Right kidney (tissue), 1 donor: ENCODE results near the gene CLDN20.
"Not testable (repeated sequence)": the region's sequence is repeated elsewhere in the genome, so short reads cannot be mapped to it uniquely, and the experiment has no call there.

Experiments
- DNase-seq: peaks from one replicate; pipeline ENCODE4 v3.0.0-alpha.2; 2016

Gene CLDN20

GRCh38 chr6:155312950-155313349 lies 49.1 kb downstream of the CLDN20 start:
- not testable (repeated sequence) for DNase-seq

- no peak for DNase-seq
Observed at GRCh38 chr6:155313602-155314091, 49.8 kb downstream of the CLDN20 start.

- DNase-seq, result peak; percentile 84
Observed at GRCh38 chr6:155314092-155314772, 50.4 kb downstream of the CLDN20 start, which contains the start of gene TFB1M. Gene TFB1M (minus strand): TSS chr6:155314484. CDS start chr6:155314428, 56 bp downstream.

GRCh38 chr6:155314773-155315515 lies 51.1 kb downstream of the CLDN20 start:
- no peak for DNase-seq

GRCh38 chr6:155315516-155315871 lies 51.7 kb downstream of the CLDN20 start:
- DNase-seq, result no peak

GRCh38 chr6:155316419-155316818 lies 52.6 kb downstream of the CLDN20 start:
- DNase-seq, result no peak

- DNase-seq, result no peak
Observed at GRCh38 chr6:155317186-155317585, 53.4 kb downstream of the CLDN20 start.

- no peak for DNase-seq
Observed at GRCh38 chr6:155319902-155320301, 56.1 kb downstream of the CLDN20 start.

GRCh38 chr6:155324172-155324571 lies 60.4 kb downstream of the CLDN20 start:
- no peak for DNase-seq

GRCh38 chr6:155324993-155325392 lies 61.2 kb downstream of the CLDN20 start:
- no peak for DNase-seq

- DNase-seq, result no peak
Observed at GRCh38 chr6:155325700-155326516, 62.1 kb downstream of the CLDN20 start.
